ENCODE results near the gene IL37.

The IL37 gene

GRCh38 chr2:112920923-112921532 is 10.1 kb downstream of the IL37 start:
- no peaks in the 10 kb centered on the region for H3K4me1 ChIP-seq (ENCODE audit: control insufficient read depth in 1 of 2, insufficient read depth in 1 of 2, low read depth in 1 of 2, low read length in 1 of 2)
- H3K9me3 ChIP-seq = no peaks in the 10 kb centered on the region
- no peak overlapping the region for H3K4me3 ChIP-seq (ENCODE audit: low read depth in 1 of 2, low read length in 1 of 2)
- H3K27me3 ChIP-seq = no peaks in the 10 kb centered on the region
- no peak overlapping the region for H3K27ac ChIP-seq
- TF ChIP-seq CTCF (IDR thresholded peaks at IDR 0.05) = no peak
- H3K36me3 ChIP-seq = no peaks in the 10 kb centered on the region

- no peaks in the 10 kb centered on the region for H3K36me3 ChIP-seq
- no peaks in the 10 kb centered on the region for H3K27me3 ChIP-seq
- H3K27ac ChIP-seq = no peak overlapping the region
- H3K4me1 ChIP-seq (ENCODE audit: control insufficient read depth in 1 of 2, insufficient read depth in 1 of 2, low read depth in 1 of 2, low read length in 1 of 2) = no peaks in the 10 kb centered on the region
- no peak overlapping the region for H3K4me3 ChIP-seq (ENCODE audit: low read depth in 1 of 2, low read length in 1 of 2)
- TF ChIP-seq CTCF (IDR thresholded peaks at IDR 0.05) = no peak
- H3K9me3 ChIP-seq = no peaks in the 10 kb centered on the region
Measured at GRCh38 chr2:112921982-112922381, 11.0 kb downstream of the IL37 start.

- Histone ChIP-seq H3K4me1 (ENCODE audit: control insufficient read depth in 1 of 2, insufficient read depth in 1 of 2, low read depth in 1 of 2, low read length in 1 of 2) (no peaks in the 10 kb centered on the region), H3K4me3 (ENCODE audit: low read depth in 1 of 2, low read length in 1 of 2) (no peak overlapping the region), H3K9me3 (no peaks in the 10 kb centered on the region), H3K36me3 (no peaks in the 10 kb centered on the region), H3K27ac (no peak overlapping the region), H3K27me3 (no peaks in the 10 kb centered on the region)
- TF ChIP-seq CTCF (IDR thresholded peaks at IDR 0.05) = no peak
Measured at GRCh38 chr2:112923237-112923966, 12.4 kb downstream of the IL37 start.

GRCh38 chr2:112923967-112924338 is 13.0 kb downstream of the IL37 start:
- Histone ChIP-seq H3K27me3 (no peaks in the 10 kb centered on the region), H3K9me3 (no peaks in the 10 kb centered on the region), H3K27ac (no peak overlapping the region), H3K4me3 (ENCODE audit: low read depth in 1 of 2, low read length in 1 of 2) (no peak overlapping the region), H3K4me1 (ENCODE audit: control insufficient read depth in 1 of 2, insufficient read depth in 1 of 2, low read depth in 1 of 2, low read length in 1 of 2) (no peaks in the 10 kb centered on the region), H3K36me3 (no peaks in the 10 kb centered on the region)
- no peak for TF ChIP-seq CTCF (IDR thresholded peaks at IDR 0.05)

GRCh38 chr2:112924360-112924759 is 13.4 kb downstream of the IL37 start:
- no peaks in the 10 kb centered on the region for H3K9me3 ChIP-seq
- H3K4me1 ChIP-seq (ENCODE audit: control insufficient read depth in 1 of 2, insufficient read depth in 1 of 2, low read depth in 1 of 2, low read length in 1 of 2) = no peaks in the 10 kb centered on the region
- TF ChIP-seq CTCF (IDR thresholded peaks at IDR 0.05) = no peak
- no peak overlapping the region for H3K4me3 ChIP-seq (ENCODE audit: low read depth in 1 of 2, low read length in 1 of 2)
- no peak overlapping the region for H3K27ac ChIP-seq
- no peaks in the 10 kb centered on the region for H3K27me3 ChIP-seq
- no peaks in the 10 kb centered on the region for H3K36me3 ChIP-seq

Data from neutrophil (primary cell).